Measurements from ENCODE around the gene ZCCHC7.
"Not testable (repeated sequence)": the region's sequence is repeated elsewhere in the genome, so short reads cannot be mapped to it uniquely, and the experiment has no call there.

Gene ZCCHC7

DNA sequence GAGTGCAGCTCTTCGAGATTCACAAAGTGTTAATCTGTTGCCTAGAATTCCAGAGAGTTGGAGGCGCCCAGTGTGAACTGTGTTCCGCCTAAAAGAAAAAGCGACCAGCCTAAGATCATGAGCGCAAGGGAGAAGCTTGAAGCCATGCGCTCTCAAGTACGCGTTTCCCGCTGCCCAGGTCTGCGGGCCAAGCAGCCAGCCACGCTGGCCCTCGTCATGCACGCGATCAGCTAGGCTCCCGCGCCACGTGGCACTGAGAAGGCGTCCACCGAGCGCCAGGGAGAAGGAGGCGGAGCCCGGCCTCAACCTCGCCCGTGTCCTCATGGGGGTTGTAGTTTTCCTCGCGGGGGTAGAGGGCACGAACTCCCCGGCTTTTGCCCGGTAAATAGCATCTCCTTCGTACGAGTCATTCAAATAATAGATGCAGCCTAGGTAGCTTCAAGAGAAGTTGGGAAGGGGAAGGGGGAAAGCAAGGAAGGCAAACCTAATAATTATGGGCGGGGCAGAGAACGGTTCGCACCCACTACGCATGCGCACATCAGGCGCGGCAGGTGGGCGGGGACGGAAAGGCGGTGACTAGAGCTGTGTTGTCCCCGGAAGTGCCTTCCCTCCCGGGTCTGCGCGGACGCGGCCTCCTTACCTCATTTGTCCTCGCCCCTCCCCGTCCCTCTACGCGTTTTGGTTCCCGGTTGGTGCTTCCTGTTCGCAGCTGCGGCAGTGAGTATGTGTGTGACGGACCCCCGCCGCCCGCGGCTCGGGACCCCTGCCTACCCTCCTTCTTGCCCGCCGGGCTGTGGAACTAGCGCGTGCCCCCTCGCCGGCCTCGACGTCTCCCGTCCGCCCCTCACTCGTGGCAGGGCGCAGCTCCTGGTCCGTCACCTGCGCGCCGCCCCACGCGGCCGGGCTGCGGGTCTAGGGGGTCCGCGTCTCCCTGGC, at the start of gene ZCCHC7:
TSS of gene ZCCHC7 (plus strand) at position 668 of the 936 bp plus-strand sequence.
- DNase-seq, result peak; percentile 98

DNA sequence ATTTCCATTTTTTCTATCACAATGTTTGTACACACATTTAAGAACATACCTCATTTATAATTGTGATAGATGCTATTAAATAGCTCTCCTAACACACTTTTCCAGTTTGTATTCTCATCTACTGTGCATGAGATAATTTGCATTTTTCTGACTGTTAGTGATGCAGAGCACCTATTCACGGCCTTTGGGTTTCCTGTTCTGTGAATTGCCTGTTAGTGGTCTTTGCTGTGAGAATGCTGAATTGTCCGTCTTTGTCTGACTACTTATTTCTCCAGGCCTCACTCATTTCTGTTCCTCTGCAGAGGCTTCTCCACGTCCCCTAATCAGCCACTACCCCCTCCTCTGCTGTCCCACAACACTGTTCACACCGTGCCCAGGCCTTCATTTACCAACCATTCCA, 45.6 kb upstream of the ZCCHC7 start:
- DNase-seq, result not testable (repeated sequence)

DNA sequence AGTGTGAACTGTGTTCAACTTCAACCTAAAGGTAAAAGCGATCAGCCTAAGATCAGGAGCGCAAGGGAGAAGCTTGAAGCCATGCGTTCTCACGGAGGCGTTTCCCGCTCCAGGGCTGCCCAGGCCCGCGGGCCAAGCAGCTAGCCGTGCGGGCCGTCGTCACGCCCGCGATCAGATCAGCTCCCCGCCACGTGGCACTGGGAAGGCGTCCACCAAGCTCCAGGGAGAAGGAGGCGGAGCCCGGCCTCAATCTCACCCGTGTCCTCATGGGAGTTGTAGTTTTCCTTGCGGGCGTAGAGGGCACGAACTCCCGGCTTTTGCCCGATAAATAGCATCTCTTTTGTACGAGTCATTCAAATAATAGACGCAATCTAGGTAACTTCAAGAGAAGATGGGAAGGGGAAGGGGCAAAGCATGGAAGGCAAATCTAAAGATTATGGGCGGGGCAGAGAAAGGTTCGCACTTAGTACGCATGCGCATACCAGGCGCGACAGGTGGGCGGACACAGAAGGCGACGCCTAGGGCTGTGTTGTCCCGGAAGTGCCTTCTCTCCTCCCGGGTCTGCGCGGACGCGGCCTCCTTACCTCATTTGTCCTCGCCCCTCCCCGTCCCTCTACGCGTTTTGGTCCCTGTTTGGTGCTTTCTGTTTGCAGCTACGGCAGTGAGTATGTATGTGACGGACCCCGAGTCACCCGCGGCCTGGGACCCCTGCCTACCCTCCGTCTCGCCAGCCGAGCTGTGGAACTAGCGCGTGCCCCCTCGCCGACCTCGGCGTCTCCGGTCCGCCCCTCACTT, 40.8 kb upstream of the ZCCHC7 start:
- DNase-seq, result peak; percentile 95

DNA sequence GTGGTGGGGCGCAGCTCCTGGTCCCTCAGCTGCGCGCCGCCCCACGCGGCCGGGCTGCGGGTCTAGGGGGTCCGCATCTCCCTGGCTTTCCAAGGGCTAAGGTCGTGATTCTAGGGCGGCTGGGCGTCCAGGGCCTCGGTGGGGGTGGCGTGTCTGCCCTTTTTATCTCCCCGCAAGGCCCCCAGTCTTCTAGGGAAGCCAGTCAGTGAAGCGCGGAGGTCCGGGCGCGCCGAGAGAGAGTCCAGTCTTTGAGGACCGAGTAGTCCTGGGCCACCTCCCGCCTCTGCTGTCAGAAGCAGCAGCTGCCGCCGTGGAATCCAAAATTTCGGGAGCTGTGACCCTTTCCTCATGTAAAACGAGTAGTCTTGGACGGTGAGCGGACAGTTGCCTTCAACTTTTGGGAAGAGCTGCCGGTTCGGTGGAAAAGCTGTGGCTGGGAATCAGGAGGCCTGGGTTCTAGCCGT, 40.2 kb upstream of the ZCCHC7 start:
- peak; percentile 27 for DNase-seq

DNA sequence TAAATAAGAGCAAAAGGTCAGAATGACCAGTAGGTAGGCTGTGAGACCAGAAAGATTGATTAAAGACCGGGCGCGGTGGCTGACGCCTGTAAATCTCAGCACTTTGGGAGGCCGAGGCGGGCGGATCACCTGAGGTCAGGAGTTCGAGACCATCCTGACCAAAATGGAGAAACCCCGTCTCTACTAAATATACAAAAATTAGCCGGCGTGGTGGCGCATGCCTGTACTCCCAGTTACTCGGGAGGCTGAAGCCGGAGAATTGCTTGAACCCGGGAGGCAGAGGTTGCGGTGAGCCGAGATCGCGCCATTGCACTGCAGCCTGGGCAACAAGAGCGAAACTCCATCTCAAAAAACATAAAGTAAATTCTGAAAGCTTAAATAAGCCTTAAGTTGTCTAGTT, 38.9 kb upstream of the ZCCHC7 start:
- not testable (repeated sequence) for DNase-seq

DNA sequence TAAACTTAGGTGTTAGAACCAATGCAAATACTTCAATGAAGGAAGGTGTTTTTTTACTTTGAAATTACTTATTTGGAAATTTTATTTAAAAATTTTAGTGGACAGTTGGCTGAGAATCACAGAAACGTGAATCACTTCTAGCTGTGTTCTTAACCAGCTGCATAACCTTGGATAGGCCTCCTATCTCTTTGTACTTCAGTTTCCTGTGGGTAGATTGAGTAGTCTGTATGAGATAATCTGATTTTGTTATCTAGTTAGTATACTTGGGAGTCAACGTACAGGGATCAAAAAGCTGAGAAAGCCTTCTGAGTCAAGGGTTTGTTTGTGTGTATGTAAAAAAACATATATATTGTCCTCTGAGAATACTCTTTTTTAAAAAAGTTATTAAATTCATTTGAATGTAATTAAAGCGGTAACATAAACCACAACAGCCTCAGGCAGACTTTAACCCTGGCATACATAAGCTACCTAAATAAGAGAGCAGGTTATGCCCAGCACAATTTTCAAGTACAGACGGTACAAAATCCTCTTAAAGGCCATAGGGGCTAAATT, 38.1 kb upstream of the ZCCHC7 start:
- no peak for DNase-seq

DNA sequence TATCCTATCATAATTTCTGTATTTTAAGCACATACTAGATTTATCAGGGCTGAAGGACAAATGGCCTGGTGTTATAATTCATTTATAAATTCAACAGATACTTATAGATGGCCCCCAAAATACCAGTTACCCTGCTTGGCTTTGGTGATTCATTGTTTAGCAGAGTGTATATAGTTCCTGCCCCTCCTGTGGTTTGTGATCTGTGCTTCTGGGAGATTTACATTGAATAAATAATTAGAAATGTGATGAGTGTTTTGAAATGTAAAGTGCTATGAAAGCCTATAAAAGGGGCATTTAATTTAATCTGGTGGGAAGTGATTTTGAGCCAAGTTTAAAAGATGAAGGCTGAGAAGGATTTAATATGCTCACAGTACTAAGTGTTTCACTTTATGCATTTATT, 36.7 kb upstream of the ZCCHC7 start:
- no peak for DNase-seq

DNA sequence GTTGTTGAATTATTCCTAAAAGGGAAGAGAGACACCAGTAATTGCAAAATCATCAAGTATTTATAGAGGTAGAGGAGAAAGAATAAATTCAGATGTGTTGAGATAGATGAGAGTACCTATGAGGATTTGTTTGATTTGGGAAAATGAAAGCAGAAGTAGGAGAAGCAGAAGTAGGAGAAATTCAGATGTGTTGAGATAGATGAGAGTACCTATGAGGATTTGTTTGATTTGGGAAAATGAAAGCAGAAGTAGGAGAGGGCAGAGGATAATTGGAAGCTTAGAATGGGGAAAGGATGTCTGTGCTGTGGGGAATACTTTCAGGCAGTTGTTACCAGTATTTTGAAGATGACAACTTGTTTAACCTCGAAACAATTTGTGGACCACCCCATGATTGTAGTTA, 35.1 kb upstream of the ZCCHC7 start:
- DNase-seq, result no peak

DNA sequence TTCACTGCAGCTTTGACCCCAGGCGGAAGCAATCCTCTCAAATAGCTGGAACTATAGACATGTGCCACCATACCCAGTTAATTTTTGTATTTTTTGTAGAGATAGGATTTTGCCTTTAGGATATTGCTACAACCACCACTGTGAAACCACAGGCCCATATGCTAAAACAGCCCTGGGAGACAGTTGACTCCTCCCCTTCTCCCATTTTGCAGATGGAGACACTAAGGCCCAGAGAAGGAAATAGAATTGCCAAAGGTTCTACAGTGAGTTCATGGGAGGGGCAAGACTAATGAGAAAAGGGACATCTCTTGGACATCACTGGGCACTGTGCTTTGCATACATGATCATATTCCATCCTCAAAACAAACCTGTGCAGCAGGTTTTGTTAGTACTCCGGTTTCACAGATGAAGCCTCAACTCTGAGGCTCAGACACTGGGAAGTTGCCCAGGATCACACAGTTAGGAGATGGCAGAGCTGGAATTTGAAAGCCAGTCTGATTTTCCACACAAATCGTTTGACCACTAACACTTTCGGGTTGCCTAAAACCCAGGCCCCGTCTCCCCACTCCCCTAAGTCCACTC, 27.6 kb upstream of the ZCCHC7 start:
- DNase-seq, result not testable (repeated sequence)

DNA sequence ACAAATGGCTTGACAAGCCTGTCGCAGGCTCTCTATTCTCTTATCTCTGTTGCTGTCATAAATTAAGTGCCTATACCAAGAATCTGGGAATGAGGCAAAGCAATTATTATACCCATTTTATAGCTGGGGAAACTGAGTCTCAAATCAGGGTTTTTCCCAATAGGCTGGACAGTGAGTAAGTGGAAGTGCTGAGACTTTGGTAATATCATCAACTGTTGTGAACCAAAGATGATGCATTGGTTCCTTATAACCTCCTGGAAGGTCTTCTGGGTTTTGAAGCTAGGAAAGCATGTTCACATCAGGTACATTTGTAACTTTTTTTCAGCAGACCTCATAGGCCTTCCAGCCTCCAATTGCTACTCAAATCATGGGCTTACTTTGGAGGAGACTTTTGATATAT, 25.6 kb upstream of the ZCCHC7 start:
- no peak for DNase-seq

DNA sequence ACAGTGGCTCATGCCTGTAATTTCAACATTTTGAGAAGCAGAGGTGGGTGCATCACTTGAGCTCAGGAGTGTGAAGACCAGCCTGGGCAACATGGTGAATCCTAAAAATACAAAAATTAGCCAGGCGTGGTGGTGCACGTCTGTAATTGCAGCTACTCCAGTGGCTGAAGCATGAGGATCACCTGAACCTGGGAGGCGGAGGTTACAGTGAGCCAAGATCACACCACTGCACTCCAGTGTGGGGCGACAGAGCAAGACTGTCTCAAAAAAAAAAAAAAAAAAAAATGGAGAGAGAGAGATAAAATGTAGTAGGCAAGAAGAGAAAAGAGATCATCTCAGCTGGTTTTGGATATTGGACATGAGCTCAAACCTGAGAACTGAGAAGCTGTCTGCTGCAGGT, 23.7 kb upstream of the ZCCHC7 start:
- DNase-seq, result no peak

DNA sequence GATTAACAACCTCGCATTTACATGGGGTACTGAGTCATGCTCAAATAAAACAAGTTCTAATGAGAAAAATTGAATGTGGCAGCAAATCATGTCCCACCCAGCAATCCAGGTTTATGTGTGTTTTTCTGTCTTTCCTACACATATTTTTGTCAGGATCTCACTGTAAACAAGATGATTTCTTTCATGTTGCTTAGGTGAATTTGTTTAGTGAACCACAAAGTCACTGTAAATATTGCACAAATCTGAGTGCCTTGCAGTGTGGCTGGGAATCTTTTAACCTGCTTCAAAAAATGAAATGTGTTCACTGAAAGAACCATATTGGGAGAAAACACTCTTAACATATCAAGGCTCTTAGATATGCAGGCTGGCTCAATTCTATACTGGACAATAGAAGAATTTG, 23.1 kb upstream of the ZCCHC7 start:
- no peak for DNase-seq

DNA sequence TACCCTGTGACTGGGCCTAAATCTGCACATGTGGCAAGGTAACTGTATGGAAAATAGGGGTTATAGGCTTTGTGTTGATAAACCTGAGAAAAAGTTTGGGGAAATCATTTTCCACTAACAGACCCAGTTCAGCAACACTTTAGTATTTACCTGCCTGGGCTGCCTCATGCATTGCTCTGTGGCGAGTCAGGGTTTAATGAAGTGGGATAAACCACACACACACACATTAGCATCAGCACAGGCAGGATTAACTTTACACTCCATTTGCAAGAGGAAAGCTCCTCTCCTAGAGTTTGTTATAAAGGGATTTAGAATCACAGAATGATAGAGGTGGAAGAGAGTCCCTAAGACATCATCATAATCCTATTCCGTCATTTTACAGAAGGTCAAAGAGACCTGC, 20.0 kb upstream of the ZCCHC7 start:
- DNase-seq, result no peak

DNA sequence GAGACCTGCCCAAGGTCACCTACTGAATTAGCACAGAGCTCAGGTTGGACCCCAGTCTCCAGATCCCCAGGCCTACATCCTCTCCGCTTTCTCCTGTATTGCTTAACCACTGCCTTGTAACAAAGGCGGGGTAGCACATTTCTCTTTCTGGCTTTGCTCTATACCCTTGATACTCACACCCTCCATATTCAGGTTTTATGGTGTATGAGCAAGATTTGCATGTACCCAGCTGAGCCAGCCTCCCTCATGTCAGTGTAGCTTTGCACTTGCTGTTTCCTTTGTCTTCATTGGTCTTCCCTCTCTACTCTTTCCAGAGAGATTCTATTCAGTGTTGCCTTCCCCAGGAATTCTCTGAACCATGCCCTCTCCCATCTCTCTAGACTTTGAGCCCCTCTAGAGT, 19.6 kb upstream of the ZCCHC7 start:
- DNase-seq, result no peak

DNA sequence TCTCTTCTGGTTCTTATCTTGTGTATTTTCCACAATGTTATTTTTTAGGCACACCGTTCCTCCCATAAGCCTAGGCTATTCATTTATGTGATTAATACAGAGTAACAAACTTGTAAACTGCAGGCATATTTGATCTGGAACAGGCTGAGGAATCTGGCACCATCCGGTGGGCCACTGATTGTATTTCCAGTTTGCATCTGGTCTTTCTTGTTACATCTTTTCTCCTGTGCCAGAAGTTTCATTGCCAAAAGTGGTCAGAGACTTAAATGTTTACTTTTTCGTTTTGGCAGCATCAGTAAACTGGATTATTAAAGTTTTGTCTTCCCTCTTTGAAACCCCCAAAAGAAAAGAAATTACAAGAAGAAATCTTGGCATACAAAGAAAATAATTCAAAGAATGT, 17.9 kb upstream of the ZCCHC7 start:
- no peak for DNase-seq

DNA sequence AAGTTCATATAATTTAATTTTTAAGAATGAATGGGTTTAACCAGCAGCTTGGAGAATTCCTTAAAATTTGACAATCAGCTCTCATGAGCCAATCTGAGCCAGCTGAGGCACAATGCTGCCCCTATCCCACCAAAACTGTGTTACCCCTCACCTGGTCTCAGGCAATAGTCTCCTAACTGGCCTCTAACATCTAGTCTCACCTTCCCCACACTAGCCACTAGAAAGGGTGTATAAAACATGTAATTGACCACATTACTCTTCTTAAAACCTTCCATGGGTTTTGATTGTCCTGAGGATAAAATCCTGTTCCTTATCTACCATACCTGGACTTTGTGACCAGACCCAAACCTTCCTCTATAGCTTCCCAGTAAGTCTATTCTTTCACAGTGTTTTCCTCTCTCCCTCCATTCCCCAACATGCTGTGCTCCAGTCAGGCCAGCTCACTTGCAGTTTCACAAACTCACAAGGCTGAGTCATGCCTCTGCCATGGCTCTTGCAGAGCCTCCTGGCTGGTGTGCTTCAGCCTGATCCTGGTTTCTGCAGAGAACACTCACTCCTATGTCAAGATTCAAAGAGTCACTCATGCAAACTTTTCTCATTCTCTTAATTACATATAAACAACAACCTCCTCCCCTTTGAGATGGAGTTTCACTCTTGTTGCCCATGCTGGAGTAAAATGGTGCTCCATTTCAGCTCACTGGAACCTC, 16.0 kb upstream of the ZCCHC7 start:
- peak; percentile 9 for DNase-seq

DNA sequence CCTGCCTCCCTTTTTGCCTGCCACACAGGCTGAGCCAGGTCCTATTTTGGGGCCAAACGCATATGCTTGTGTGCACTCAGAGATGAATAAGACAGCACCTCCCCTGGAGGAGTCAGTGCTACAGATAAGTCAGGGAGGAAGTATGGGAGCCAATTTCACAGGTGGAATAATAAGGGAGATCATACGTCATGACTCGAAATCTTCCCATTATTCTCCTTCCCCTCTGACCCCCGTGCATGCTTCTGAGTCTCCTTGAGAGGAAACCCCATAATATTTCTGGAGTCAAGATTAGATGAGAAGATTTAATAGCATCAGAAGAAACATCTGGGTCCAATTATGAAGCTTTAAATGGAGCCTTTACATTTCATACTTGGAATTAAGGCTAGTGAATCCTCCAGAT, 15.1 kb upstream of the ZCCHC7 start:
- DNase-seq, result no peak

DNA sequence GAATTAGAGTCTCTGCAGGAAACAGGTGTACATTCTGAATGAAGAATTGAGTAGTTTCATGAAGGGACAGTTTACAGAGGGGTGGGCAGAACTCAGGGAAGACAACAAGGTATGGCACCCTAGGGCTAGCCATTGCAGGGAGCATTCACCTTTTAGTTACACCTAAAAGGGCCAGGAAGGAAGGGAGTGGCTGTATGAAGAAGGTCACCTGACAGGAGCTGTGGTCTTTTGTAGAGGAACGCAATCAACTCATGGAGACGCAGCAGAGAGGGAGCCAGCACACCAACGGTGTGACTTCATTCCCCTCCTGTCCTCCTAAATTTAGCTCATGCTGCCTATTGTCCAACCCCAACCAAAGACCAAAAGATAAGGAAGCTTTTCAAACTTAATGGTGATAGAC, 12.7 kb upstream of the ZCCHC7 start:
- DNase-seq, result no peak

DNA sequence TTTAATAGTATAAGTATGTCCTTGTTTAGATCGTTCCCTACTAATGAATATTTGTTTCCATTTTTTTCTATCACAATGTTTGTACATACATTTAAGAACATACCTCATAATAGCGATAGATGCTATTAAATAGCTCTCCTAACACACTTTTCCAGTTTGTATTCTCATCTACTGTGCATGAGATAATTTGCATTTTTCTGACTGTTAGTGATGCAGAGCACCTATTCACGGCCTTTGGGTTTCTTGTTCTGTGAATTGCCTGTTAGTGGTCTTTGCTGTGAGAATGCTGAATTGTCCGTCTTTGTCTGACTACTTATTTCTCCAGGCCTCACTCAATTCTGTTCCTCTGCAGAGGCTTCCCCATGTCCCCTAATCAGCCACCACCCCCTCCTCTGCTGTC, 5.9 kb upstream of the ZCCHC7 start:
- not testable (repeated sequence) for DNase-seq

DNA sequence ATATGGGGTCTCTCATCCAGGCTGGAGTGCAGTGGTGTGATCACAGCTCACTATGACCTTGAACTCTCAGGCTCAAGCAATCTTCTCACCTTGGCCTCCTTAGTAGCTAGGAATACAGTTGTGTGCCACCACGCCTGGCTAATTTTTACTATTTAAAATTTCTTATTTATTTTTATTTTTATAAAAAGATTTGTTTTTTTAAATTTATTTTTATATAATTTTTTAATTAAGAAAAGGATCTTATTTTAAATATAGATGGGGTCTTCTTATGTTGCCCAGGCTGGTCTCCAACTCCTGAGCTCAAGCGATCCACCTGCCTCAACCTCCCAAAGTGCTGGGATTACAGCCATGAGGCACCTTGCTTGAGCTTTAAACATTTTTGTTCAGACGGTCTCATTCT, 2.4 kb upstream of the ZCCHC7 start:
- no peak for DNase-seq

DNA sequence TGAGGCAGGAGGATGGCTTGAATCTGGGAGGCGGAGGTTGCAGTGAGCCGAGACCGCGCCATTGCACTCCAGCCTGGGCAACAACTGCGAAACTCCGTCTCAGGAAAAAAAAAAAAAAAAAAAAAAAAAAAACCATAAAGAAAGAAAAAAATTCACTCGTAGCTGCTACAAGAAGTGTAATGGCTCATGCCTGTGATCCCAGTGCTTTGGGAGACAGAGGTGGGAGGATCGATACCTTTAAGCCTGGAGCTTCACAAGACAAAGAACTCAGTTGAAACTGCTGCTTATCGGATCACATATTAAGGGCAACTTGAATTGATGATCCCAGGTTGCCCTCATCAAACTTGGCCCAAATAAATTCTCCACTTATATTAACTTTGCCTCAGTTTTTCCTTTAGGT, 1.0 kb upstream of the ZCCHC7 start:
- DNase-seq, result no peak

DNA sequence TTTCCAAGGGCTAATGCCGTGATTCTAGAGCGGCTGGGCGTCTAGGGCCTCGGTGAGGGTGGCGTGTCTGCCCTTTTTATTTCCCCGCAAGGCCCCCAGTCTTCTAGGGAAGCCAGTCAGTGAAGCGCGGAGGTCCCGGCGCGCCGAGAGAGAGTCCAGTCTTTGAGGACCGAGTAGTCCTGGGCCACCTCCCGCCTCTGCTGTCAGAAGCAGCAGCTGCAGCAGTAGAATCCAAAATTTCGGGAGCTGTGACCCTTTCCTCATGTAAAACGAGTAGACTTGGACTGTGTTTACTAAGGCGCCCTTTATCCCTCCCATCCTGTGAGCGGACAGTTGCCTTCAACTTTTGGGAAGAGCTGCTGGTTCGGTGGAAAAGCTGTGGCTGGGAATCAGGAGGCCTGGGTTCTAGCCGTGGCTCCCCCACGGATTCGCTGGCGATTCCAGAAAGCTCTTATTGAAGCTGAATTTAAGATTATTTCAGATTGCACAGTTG, 515 bp downstream of the ZCCHC7 start:
- DNase-seq, result not testable (repeated sequence)

Data from stimulated activated CD4-positive, alpha-beta T cell treated with anti-CD3 and anti-CD28 coated beads, Interleukin-4, amount 100 ng/mL, for 24 hours (primary cell).